WTC11 (cell line): ENCODE data around the gene PDLIM1. TPM values are rescaled to one million over a fixed set of nuclear protein-coding genes. Genes with fewer than 3 reads are reported as not detected.
"Not testable (repeated sequence)": the region's sequence is repeated elsewhere in the genome, so short reads cannot be mapped to it uniquely, and the experiment has no call there.

ENCODE experiments used
- ATAC-seq: fragments of 200-7000 bp; cut with Tn5 transposase; 2 replicates; pipeline ENCODE4 v1.10.0; 2021; ENCODE audit warnings: mild to moderate bottlenecking, moderate library complexity
- CTCF ChIA-PET: fragments of 300-600 bp; sonication (Branson Sonifier 250); formaldehyde crosslinking; loops from one replicate; lab custom pipeline; 2021; ENCODE audit warnings: antibody characterized with exemption; lab: Charles Lee
- POLR2A ChIA-PET: fragments of 350-600 bp; sonication (Branson Sonifier 250); formaldehyde crosslinking; loops from one replicate; lab custom pipeline; 2021; ENCODE audit warnings: antibody characterized with exemption; lab: Charles Lee
- DNase-seq: peaks from one replicate; pipeline ENCODE4 v3.0.0; 2021; ENCODE audit warnings: low spot score
- H3K27ac Mint-ChIP-seq: 2 replicates; pipeline ENCODE4 v1.8.0; 2021; ENCODE audit warnings: mixed read lengths
- H3K27me3 Mint-ChIP-seq: 2 replicates; pipeline ENCODE4 v1.8.0; 2021; ENCODE audit warnings: low read depth, mild to moderate bottlenecking, moderate library complexity, mixed read lengths
- H3K36me3 Mint-ChIP-seq: 2 replicates; pipeline ENCODE4 v1.8.0; 2021; ENCODE audit warnings: mixed read lengths
- H3K4me1 Mint-ChIP-seq: 2 replicates; pipeline ENCODE4 v1.8.0; 2022; ENCODE audit warnings: mixed read lengths
- H3K4me3 Mint-ChIP-seq: 2 replicates; pipeline ENCODE4 v1.8.0; 2021; ENCODE audit warnings: mild to moderate bottlenecking, moderate library complexity, mixed read lengths
- H3K9me3 Mint-ChIP-seq: 2 replicates; pipeline ENCODE4 v1.8.0; 2021; ENCODE audit warnings: mixed read lengths
- CBFB ChIP-seq: sonication (generic); formaldehyde crosslinking; IDR thresholded peaks from 2 replicates; pipeline ENCODE4 v1.8.1; 2022; ENCODE audit warnings: mild to moderate bottlenecking, low read depth, missing genetic modification reagents
- CREM ChIP-seq: sonication (generic); formaldehyde crosslinking; IDR thresholded peaks from 2 replicates; pipeline ENCODE4 v1.8.1; 2022; ENCODE audit warnings: mild to moderate bottlenecking, missing genetic modification reagents, moderate library complexity
- EMX1 ChIP-seq: fragments of 250-450 bp; sonication (Bioruptor Pico); IDR thresholded peaks from 2 replicates; pipeline ENCODE4 v1.8.0; 2021; ENCODE audit warnings: mild to moderate bottlenecking
- ETV6 ChIP-seq: sonication (generic); formaldehyde crosslinking; IDR thresholded peaks from 2 replicates; pipeline ENCODE4 v1.8.1; 2022; ENCODE audit warnings: mild to moderate bottlenecking, missing genetic modification reagents
- FOXJ3 ChIP-seq: sonication (generic); formaldehyde crosslinking; IDR thresholded peaks from 2 replicates; pipeline ENCODE4 v1.9.0; 2021; ENCODE audit warnings: missing genetic modification reagents, mild to moderate bottlenecking, borderline replicate concordance
- GTF2I ChIP-seq: fragments of 250-450 bp; sonication (Bioruptor Pico); conservative IDR thresholded peaks from 2 replicates; pipeline ENCODE4 v1.4.0; 2021; ENCODE audit warnings: mild to moderate bottlenecking
- MXD4 ChIP-seq: fragments of 250-450 bp; sonication (Bioruptor Pico); IDR thresholded peaks from 2 replicates; pipeline ENCODE4 v1.8.0; 2021; ENCODE audit warnings: mild to moderate bottlenecking, moderate library complexity, borderline replicate concordance
- NFE2L1 ChIP-seq: sonication (generic); formaldehyde crosslinking; IDR thresholded peaks from 2 replicates; pipeline ENCODE4 v1.8.1; 2023; ENCODE audit warnings: missing genetic modification reagents
- NFYB ChIP-seq: sonication (generic); formaldehyde crosslinking; conservative IDR thresholded peaks from 2 replicates; pipeline ENCODE4 v1.8.0; 2022; ENCODE audit warnings: low read depth, missing genetic modification reagents
- PRRX2 ChIP-seq: fragments of 250-450 bp; sonication (Bioruptor Pico); IDR thresholded peaks from 2 replicates; pipeline ENCODE4 v1.8.0; 2021; ENCODE audit warnings: mild to moderate bottlenecking
- SP1 ChIP-seq: sonication (generic); formaldehyde crosslinking; conservative IDR thresholded peaks from 2 replicates; pipeline ENCODE4 v1.8.1; 2022; ENCODE audit warnings: missing genetic modification reagents
- TCF7 ChIP-seq: sonication (generic); formaldehyde crosslinking; IDR thresholded peaks from 2 replicates; pipeline ENCODE4 v1.8.0; 2022; ENCODE audit warnings: mild to moderate bottlenecking, low read depth, missing genetic modification reagents, moderate library complexity
- TEAD1 ChIP-seq: sonication (generic); formaldehyde crosslinking; IDR thresholded peaks from 2 replicates; pipeline ENCODE4 v1.8.0; 2022; ENCODE audit warnings: mild to moderate bottlenecking, missing genetic modification reagents
- TEAD4 ChIP-seq: sonication (generic); formaldehyde crosslinking; IDR thresholded peaks from 2 replicates; pipeline ENCODE4 v1.8.0; 2022; ENCODE audit warnings: mild to moderate bottlenecking, missing genetic modification reagents
- ZNF138 ChIP-seq: sonication (generic); formaldehyde crosslinking; conservative IDR thresholded peaks from 2 replicates; pipeline ENCODE4 v1.8.1; 2022; ENCODE audit warnings: mild to moderate bottlenecking, moderate library complexity, missing genetic modification reagents
- ZNF423 ChIP-seq: fragments of 250-450 bp; sonication (Bioruptor Pico); IDR thresholded peaks from 2 replicates; pipeline ENCODE4 v2.1.2; 2022; ENCODE audit warnings: mild to moderate bottlenecking, moderate library complexity
- ZNF671 ChIP-seq: fragments of 250-450 bp; sonication (Bioruptor Pico); IDR thresholded peaks from 2 replicates; pipeline ENCODE4 v1.8.0; 2021; ENCODE audit warnings: mild to moderate bottlenecking
- total RNA-seq: library from RNA; stranded (reverse); gene quantifications from 3 replicates; pipeline ENCODE4 v1.2.3, GENCODE V29; 2021
- TF ChIP-seq, protein P1 (sequence below): sonication (generic); formaldehyde crosslinking; IDR thresholded peaks from 2 replicates; pipeline ENCODE4 v1.8.0; 2022; ENCODE audit warnings: mild to moderate bottlenecking, missing genetic modification reagents
- TF ChIP-seq, protein P2 (sequence below): fragments of 250-450 bp; sonication (Bioruptor Pico); IDR thresholded peaks from 2 replicates; pipeline ENCODE4 v1.9.0; 2021; ENCODE audit warnings: moderate library complexity, mild to moderate bottlenecking, inconsistent platforms, borderline replicate concordance
- TF ChIP-seq, protein P3 (sequence below): fragments of 250-450 bp; sonication (Bioruptor Pico); IDR thresholded peaks from 2 replicates; pipeline ENCODE4 v1.8.0; 2021; ENCODE audit warnings: mild to moderate bottlenecking
- TF ChIP-seq, protein P4 (sequence below): sonication (generic); formaldehyde crosslinking; IDR thresholded peaks from 2 replicates; pipeline ENCODE4 v1.8.1; 2023; ENCODE audit warnings: mild to moderate bottlenecking, missing genetic modification reagents, moderate library complexity

PDLIM1 gene
- total RNA-seq, 1 experiment from 2014 or later = 223 TPM

DNA sequence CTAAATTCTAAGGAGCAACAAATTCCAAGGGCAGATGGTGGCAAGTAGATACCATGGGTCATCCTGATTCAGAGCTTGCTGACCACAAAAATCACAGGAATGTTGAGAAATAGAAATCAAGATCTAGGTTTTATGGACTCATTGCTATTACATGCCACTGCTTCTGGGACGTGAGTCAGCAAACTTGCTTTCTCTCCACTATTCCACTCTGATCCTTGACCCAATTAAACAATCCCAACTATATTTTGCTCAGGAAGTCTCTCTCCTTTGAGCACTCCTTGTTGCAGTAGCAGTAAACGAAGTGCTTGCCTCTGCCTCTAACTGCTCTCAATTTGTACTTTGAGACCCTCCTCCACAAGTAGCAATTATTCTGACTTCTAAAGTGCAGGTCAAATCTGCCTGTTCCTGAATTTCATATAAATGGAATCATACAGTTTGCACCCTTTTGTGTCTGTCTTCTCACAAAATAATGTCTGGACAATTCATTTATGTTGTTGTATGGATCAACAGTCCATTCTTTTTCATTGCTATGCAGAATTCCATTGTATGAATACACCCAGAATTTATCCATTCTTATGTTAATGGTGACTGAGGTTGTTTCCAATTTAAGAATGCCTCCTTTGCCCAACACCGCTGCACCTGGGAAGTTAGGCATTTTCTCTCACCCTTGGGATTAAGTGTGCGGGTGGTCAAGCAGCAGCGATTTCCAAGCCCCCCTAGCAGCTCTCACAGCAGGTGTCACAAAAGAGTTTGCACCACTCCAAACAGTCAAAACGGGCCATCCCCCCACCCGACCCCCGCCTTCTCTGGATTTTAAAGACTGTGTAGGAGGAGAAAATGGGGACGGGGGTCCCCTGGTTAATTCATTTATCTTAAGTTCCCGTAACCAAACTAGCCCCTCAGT, 60.8 kb downstream of the PDLIM1 start:
- ATAC-seq (peak; percentile 36), DNase-seq (peak; percentile 66)
- no peaks in the 10 kb centered on the region for H3K27me3 Mint-ChIP-seq
- H3K4me3 Mint-ChIP-seq = peak overlapping the region; percentile 45
- H3K27ac Mint-ChIP-seq = peak overlapping the region; percentile 100
- ChIA-PET POLR2A (interaction anchor here (1.9 kb wide), 1 partner anchor 13 kb away, joined by 9 read pairs; no protein-coding TSS in a partner anchor), CTCF (interaction anchor here (0.8 to 4.1 kb wide), 6 partner anchors 13 to 266 kb away, joined by 3 to 29 read pairs (median 4); no protein-coding TSS in a partner anchor)
- H3K4me1 Mint-ChIP-seq = peaks cover 57% of the 10 kb centered on the region
- peak; percentile 100 for TF ChIP-seq ZNF423
- peak; percentile 57; the same call in 1 of the 2 replicates for TF ChIP-seq EMX1 (CRISPR knock-in tag)
- no peak for TF ChIP-seq ZNF138
- TF ChIP-seq CBFB (CRISPR knock-in tag) = no peak
- TF ChIP-seq, protein P1, sequence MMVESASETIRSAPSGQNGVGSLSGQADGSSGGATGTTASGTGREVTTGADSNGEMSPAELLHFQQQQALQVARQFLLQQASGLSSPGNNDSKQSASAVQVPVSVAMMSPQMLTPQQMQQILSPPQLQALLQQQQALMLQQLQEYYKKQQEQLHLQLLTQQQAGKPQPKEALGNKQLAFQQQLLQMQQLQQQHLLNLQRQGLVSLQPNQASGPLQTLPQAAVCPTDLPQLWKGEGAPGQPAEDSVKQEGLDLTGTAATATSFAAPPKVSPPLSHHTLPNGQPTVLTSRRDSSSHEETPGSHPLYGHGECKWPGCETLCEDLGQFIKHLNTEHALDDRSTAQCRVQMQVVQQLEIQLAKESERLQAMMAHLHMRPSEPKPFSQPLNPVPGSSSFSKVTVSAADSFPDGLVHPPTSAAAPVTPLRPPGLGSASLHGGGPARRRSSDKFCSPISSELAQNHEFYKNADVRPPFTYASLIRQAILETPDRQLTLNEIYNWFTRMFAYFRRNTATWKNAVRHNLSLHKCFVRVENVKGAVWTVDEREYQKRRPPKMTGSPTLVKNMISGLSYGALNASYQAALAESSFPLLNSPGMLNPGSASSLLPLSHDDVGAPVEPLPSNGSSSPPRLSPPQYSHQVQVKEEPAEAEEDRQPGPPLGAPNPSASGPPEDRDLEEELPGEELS (CRISPR knock-in tag) = peak; percentile 70; the same call in 1 of the 2 replicates
- TF ChIP-seq TEAD4 (CRISPR knock-in tag) = no peak; the same call in 1 of the 2 replicates
- no peak for TF ChIP-seq PRRX2 (CRISPR knock-in tag)
- peak; percentile 85; the same call in 1 of the 2 replicates for TF ChIP-seq TEAD1 (CRISPR knock-in tag)
- TF ChIP-seq ZNF671 = peak; percentile 16; the same call in 1 of the 2 replicates
- H3K9me3 Mint-ChIP-seq = peaks cover 10% of the 10 kb centered on the region
- peaks cover 14% of the 10 kb centered on the region for H3K36me3 Mint-ChIP-seq

DNA sequence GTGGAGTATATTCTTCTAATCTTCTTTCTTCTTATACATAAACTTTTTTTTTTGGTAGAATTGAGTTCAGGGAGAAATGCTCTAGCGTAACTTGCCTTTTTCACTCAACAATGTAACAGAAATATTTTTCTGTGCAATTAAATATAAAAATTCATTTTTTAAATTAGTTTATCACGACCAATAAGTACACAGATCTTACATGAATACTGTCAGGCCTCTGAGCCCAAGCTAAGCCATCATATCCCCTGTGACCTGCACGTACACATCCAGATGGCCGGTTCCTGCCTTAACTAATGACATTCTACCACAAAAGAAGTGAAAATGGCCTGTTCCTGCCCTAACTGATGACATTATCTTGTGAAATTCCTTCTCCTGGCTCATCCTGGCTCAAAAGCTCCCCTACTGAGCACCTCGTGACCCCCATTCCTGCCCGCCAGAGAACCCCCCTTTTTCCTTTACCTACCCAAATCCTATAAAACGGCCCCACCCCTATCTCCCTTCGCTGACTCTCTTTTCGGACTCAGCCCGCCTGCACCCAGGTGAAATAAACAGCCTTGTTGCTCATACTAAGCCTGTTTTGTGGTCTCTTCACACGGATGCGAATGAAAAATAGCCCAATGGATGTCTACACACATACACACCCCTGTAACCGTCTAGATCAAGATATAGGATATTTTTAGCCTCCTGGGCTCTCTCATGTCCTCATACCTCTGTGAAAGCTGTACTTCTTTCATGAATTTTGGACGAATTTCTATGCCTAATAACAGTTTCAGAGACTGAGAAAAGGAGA, 61.7 kb downstream of the PDLIM1 start:
- not testable (repeated sequence) for ATAC-seq, DNase-seq
- CTCF ChIA-PET = interaction anchor here (1.3 to 2.1 kb wide), 3 partner anchors 14 to 46 kb away, joined by 3 to 9 read pairs (median 5); no protein-coding TSS in a partner anchor

DNA sequence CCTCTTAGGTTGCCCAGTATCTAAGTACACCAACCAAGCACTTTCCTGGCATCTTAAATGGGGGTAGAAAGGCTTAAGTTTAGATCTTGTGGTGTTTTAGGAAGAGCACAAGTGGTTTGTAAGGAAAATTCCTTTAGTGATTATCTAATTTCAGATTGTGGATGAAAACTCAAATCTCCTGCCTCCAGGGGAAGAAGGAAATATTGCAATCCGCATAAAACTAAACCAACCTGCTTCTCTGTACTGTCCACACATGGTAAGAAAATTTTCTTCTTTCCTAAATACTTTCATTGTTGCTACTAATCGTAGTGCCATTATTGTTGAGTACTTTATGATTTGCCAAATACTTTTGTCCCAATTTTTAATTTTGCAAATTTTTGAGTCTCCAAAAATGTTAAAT, 65.7 kb downstream of the PDLIM1 start:
- DNase-seq (no peak), ATAC-seq (no peak)
- POLR2A ChIA-PET = no interaction called here
- Mint-ChIP-seq H3K9me3 (peaks cover 6% of the 10 kb centered on the region), H3K27me3 (no peaks in the 10 kb centered on the region), H3K4me1 (peaks cover 52% of the 10 kb centered on the region), H3K36me3 (peaks cover 23% of the 10 kb centered on the region), H3K27ac (peak overlapping the region; percentile 32; the same call in 1 of the 2 replicates), H3K4me3 (no peak overlapping the region)
- CTCF ChIA-PET = no interaction called here
- TF ChIP-seq NFYB (CRISPR knock-in tag) (no peak), ETV6 (CRISPR knock-in tag) (no peak), TEAD1 (CRISPR knock-in tag) (no peak), TCF7 (CRISPR knock-in tag) (no peak), GTF2I (no peak), MXD4 (CRISPR knock-in tag) (no peak), SP1 (CRISPR knock-in tag) (no peak), FOXJ3 (CRISPR knock-in tag) (no peak), NFE2L1 (CRISPR knock-in tag) (no peak), CREM (no peak)
- TF ChIP-seq, protein P2, sequence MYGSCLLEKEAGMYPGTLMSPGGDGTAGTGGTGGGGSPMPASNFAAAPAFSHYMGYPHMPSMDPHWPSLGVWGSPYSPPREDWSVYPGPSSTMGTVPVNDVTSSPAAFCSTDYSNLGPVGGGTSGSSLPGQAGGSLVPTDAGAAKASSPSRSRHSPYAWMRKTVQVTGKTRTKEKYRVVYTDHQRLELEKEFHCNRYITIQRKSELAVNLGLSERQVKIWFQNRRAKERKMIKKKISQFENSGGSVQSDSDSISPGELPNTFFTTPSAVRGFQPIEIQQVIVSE (CRISPR knock-in tag) = no peak
- TF ChIP-seq, protein P3, sequence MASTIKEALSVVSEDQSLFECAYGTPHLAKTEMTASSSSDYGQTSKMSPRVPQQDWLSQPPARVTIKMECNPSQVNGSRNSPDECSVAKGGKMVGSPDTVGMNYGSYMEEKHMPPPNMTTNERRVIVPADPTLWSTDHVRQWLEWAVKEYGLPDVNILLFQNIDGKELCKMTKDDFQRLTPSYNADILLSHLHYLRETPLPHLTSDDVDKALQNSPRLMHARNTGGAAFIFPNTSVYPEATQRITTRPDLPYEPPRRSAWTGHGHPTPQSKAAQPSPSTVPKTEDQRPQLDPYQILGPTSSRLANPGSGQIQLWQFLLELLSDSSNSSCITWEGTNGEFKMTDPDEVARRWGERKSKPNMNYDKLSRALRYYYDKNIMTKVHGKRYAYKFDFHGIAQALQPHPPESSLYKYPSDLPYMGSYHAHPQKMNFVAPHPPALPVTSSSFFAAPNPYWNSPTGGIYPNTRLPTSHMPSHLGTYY = no peak

More for the DNA sequence above, 61.7 kb downstream of the PDLIM1 start:
- Mint-ChIP-seq H3K27ac (peak overlapping the region; percentile 100), H3K4me3 (peak overlapping the region; percentile 45), H3K36me3 (peaks cover 19% of the 10 kb centered on the region), H3K4me1 (peaks cover 55% of the 10 kb centered on the region)
- POLR2A ChIA-PET = interaction anchor here (0.6 kb wide), 1 partner anchor 212 kb away, joined by 3 read pairs; no protein-coding TSS in a partner anchor
- not testable (repeated sequence) for H3K27me3 Mint-ChIP-seq, H3K9me3 Mint-ChIP-seq
- TF ChIP-seq TEAD1 (CRISPR knock-in tag) = 0 out of 2 replicates have a peak, but pooled peaks have one; percentile 12
- TF ChIP-seq, protein P4, sequence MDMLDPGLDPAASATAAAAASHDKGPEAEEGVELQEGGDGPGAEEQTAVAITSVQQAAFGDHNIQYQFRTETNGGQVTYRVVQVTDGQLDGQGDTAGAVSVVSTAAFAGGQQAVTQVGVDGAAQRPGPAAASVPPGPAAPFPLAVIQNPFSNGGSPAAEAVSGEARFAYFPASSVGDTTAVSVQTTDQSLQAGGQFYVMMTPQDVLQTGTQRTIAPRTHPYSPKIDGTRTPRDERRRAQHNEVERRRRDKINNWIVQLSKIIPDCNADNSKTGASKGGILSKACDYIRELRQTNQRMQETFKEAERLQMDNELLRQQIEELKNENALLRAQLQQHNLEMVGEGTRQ = peak; percentile 48
